ENCODE results near the gene CDKL4. TPM values are rescaled to one million over a fixed set of nuclear protein-coding genes. Genes with fewer than 3 reads are reported as not detected.

The CDKL4 gene
- total RNA-seq, 1 experiment from 2014 or later = 0.46 TPM

DNA sequence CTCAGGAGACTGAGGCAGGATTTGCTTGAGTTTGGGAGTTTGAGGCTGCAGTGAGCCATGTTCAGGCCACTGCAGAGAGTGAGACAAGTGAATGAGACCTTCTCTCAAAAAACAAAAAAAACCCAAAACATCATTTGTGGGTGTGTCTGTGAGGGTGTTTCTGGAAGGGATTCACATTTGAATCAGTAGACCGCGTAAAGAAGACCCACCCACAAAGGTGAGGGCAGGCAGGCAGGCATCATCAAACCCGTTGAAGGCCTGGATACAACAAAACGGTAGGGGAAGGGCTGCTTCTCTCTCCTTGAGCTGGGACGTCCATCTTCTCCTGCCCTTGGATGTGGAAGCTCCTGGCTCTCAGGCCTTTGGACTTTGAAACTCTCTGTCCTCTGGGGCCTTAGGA, 25.4 kb downstream of the CDKL4 start (continued):
- TF ChIP-seq, protein P1, sequence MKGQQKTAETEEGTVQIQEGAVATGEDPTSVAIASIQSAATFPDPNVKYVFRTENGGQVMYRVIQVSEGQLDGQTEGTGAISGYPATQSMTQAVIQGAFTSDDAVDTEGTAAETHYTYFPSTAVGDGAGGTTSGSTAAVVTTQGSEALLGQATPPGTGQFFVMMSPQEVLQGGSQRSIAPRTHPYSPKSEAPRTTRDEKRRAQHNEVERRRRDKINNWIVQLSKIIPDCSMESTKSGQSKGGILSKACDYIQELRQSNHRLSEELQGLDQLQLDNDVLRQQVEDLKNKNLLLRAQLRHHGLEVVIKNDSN (CRISPR knock-in tag; IDR thresholded peaks at IDR 0.05) = no peak
- no peak for TF ChIP-seq ELF4 (CRISPR knock-in tag; IDR thresholded peaks at IDR 0.05; ENCODE audit: low read depth)
- no peak for TF ChIP-seq HMGA2 (CRISPR knock-in tag; IDR thresholded peaks at IDR 0.05)
- TF ChIP-seq NFE2L1 (CRISPR knock-in tag; IDR thresholded peaks at IDR 0.05) = no peak

DNA sequence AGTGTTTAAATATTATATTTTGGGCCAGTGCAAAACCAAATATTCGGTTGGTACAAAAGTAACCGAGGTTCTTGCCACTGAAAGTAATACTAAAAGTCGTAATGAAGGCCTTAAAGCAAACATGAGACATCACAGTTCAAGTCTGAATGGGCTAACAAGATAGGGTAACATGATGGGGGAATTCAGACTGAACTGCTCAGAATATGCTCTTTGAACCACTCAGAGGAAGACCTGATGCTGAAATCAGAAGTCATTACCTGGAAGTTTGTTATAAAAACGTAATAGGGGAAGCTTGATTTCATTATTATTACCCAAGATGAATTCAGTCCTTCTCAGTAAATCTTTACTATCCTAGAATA, 26.6 kb downstream of the CDKL4 start:
- Mint-ChIP-seq H3K36me3 (no peaks in the 10 kb centered on the region; the same call in 1 of the 2 replicates), H3K4me3 (no peak overlapping the region), H3K27me3 (ENCODE audit: low read depth) (no peaks in the 10 kb centered on the region), H3K9me3 (peaks cover 4% of the 10 kb centered on the region; the same call in 1 of the 2 replicates), H3K27ac (no peak overlapping the region), H3K4me1 (peaks cover 16% of the 10 kb centered on the region)
- TF ChIP-seq TP53 (CRISPR knock-in tag; IDR thresholded peaks at IDR 0.05) (no peak), NFATC4 (CRISPR knock-in tag; IDR thresholded peaks at IDR 0.05) (no peak), SMAD4 (CRISPR knock-in tag; IDR thresholded peaks at IDR 0.05) (no peak), MAX (CRISPR knock-in tag; IDR thresholded peaks at IDR 0.05) (no peak), JUN (CRISPR knock-in tag; IDR thresholded peaks at IDR 0.05) (no peak), ETV6 (CRISPR knock-in tag; IDR thresholded peaks at IDR 0.05) (no peak), FOXK1 (CRISPR knock-in tag; IDR thresholded peaks at IDR 0.05) (no peak)
- TF ChIP-seq, protein P2, sequence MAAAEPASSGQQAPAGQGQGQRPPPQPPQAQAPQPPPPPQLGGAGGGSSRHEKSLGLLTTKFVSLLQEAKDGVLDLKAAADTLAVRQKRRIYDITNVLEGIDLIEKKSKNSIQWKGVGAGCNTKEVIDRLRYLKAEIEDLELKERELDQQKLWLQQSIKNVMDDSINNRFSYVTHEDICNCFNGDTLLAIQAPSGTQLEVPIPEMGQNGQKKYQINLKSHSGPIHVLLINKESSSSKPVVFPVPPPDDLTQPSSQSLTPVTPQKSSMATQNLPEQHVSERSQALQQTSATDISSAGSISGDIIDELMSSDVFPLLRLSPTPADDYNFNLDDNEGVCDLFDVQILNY (CRISPR knock-in tag; IDR thresholded peaks at IDR 0.05) = no peak
- DNase-seq (ENCODE audit: low spot score) (no peak), ATAC-seq (no peak)
- ChIA-PET CTCF (interaction anchor here (0.6 to 0.8 kb wide), 2 partner anchors 92 to 126 kb away, joined by 3 read pairs; no protein-coding TSS in a partner anchor), POLR2A (no interaction called here)

DNA sequence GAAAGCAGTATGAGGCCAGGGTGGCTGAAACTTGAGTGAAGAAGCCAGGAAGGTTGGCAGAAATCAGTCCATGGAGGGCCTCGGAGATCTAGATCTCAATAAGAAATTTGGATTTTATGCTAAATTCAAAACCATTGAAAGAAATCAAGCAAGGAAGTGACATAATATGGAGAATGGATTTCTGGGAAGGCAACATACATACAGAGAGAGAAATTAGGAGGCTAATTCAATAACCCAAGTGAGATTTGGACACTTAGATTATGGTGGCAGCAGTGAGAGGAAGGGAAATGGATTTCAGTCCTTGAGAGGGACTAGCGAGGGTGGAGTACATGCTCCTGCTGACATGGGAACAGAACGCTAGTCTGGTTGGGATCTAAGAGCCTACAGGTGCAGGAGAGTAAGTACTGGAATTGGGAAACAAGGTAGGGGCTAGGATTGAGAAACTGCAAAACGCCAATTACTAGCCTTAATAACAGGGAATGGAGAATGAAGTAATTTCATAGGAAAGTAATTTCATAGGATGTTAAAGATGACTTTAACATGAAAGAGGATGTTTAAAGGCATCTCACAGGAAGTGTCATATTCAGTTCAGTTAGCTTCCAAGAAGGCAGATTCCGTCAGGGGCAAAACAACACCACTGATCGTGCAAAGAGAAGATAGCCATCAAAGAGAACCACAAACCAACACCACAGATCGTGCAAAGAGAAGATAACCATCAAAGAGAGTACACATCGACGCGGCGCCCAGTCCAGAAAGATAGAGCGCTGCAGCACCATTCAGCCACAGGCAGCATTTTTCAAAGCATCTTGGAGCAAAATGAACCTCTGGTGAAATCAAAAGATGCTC, 27.2 kb downstream of the CDKL4 start:
- TF ChIP-seq ZNF263 (CRISPR knock-in tag; IDR thresholded peaks at IDR 0.05; ENCODE audit: low read depth) (no peak), ZNF219 (CRISPR knock-in tag; IDR thresholded peaks at IDR 0.05; ENCODE audit: borderline replicate concordance) (no peak), NR2C2 (CRISPR knock-in tag; IDR thresholded peaks at IDR 0.05) (no peak), ELF4 (CRISPR knock-in tag; IDR thresholded peaks at IDR 0.05; ENCODE audit: low read depth) (no peak), KAT7 (CRISPR knock-in tag; IDR thresholded peaks at IDR 0.05; ENCODE audit: borderline replicate concordance) (no peak), OVOL2 (CRISPR knock-in tag; IDR thresholded peaks at IDR 0.05; ENCODE audit: borderline replicate concordance) (no peak)
- TF ChIP-seq, protein P3, sequence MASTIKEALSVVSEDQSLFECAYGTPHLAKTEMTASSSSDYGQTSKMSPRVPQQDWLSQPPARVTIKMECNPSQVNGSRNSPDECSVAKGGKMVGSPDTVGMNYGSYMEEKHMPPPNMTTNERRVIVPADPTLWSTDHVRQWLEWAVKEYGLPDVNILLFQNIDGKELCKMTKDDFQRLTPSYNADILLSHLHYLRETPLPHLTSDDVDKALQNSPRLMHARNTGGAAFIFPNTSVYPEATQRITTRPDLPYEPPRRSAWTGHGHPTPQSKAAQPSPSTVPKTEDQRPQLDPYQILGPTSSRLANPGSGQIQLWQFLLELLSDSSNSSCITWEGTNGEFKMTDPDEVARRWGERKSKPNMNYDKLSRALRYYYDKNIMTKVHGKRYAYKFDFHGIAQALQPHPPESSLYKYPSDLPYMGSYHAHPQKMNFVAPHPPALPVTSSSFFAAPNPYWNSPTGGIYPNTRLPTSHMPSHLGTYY (CRISPR knock-in tag; IDR thresholded peaks at IDR 0.05) = no peak
- TF ChIP-seq, protein P4, sequence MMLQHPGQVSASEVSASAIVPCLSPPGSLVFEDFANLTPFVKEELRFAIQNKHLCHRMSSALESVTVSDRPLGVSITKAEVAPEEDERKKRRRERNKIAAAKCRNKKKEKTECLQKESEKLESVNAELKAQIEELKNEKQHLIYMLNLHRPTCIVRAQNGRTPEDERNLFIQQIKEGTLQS (CRISPR knock-in tag; conservative IDR thresholded peaks at IDR 0.05) = no peak

More for the DNA sequence above, 27.2 kb downstream of the CDKL4 start:
- ATAC-seq = no peak
- Mint-ChIP-seq H3K27me3 (ENCODE audit: low read depth) (no peaks in the 10 kb centered on the region), H3K4me3 (no peak overlapping the region), H3K4me1 (peaks cover 13% of the 10 kb centered on the region), H3K9me3 (peaks cover 4% of the 10 kb centered on the region; the same call in 1 of the 2 replicates), H3K36me3 (no peaks in the 10 kb centered on the region; the same call in 1 of the 2 replicates), H3K27ac (no peak overlapping the region)
- ChIA-PET POLR2A (no interaction called here), CTCF (no interaction called here)
- no peak for DNase-seq (ENCODE audit: low spot score)

Data from WTC11 (cell line).